ENCODE results near the gene ZBTB22. TPM values are rescaled to one million over a fixed set of nuclear protein-coding genes. Genes with fewer than 3 reads are reported as not detected.

ZBTB22 gene
- polyA plus RNA-seq, 1 donor from 2014 or later: 16.5 TPM

DNA sequence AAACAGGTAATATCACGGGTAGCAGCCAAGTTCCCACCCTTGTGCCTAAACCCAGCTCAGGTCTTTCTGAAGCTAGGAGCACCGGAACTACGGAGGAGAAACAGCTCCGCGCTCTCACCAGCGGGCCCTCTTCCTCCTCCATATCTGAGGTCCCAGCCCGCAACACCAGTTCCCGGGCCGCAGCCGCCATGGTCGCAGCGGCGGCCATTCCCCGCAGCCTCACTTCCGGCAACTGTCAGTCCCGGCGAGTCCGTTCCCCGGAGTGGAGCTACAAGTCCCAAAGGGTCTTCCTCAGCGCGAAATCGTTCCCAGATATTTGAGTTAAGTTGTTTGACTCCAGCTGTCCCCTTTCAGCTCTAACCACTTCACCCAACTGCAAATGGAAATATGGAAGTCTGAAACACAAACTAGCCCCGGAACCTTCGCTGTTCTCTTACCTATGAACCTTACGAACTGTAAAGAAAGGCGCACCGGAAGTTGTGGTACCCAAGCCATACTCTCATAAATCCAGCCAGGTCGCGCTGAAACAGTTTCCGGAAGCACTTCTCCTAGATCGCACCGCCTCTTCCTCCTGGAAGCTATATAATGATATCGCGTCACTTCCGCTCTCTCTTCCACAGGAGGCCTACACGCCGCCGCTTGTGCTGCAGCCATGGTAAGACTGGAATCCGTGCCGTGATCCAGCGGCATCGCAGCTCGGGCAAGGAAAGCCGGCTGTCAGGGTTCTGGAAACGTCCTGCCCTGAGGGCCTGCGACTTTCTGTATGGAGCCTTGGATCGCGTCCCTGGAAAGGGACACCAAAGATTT lies 45.9 kb downstream of the ZBTB22 start, which contains the start of the genes RPS18 and VPS52:
Gene RPS18, plus strand, starts transcription at position 608 of the 807 bp plus-strand sequence. Its CDS starts 45 bp downstream, at position 653.
Gene VPS52, minus strand, starts transcription at position 409 of the 807 bp plus-strand sequence. Its CDS starts 201 bp downstream, at position 208.
- Histone ChIP-seq H2AFZ (ENCODE audit: low read depth, low read length) (peak within 1 kb of the TSS; percentile 74), H4K20me1 (ENCODE audit: insufficient read depth) (no peaks in the 10 kb centered on the region), H3K4me2 (ENCODE audit: low read length) (peak within 1 kb of the TSS; percentile 97), H3K27ac (ENCODE audit: low read length) (peak within 1 kb of the TSS; percentile 97), H3K4me3 (ENCODE audit: low read length) (peak within 1 kb of the TSS; percentile 71), H3K9ac (ENCODE audit: low read length) (peak within 1 kb of the TSS; percentile 86), H3K9me3 (ENCODE audit: low read length) (no peaks in the 10 kb centered on the region), H3K27me3 (ENCODE audit: insufficient read depth, low read depth, low read length) (no peaks in the 10 kb centered on the region), H3K9me2 (ENCODE audit: insufficient read depth, low read length) (no peaks in the 10 kb centered on the region), H3K36me3 (ENCODE audit: insufficient read depth, low read length) (no peaks in the 10 kb centered on the region), H3F3A (ENCODE audit: insufficient read depth, low read length, poor library complexity, severe bottlenecking) (no peaks in the 10 kb centered on the region), H3K79me2 (replicated peaks; ENCODE audit: insufficient read depth, low read length) (peaks cover 19% of the 10 kb centered on the region)
- TF ChIP-seq SMC3 (conservative IDR thresholded peaks at IDR 0.05; ENCODE audit: poor library complexity) (peak; percentile 20), EZH2 (IDR thresholded peaks at IDR 0.05; ENCODE audit: borderline replicate concordance, insufficient read depth, low read length, poor library complexity, severe bottlenecking) (no peak), TAF1 (IDR thresholded peaks at IDR 0.05; ENCODE audit: low read depth) (peak; percentile 93), MXI1 (conservative IDR thresholded peaks at IDR 0.05; ENCODE audit: poor library complexity, severe bottlenecking) (peak; percentile 95), POLR2AphosphoS5 (IDR thresholded peaks at IDR 0.05) (peak; percentile 98), EP300 (conservative IDR thresholded peaks at IDR 0.05; ENCODE audit: poor library complexity, severe bottlenecking) (peak; percentile 46), RAD21 (conservative IDR thresholded peaks at IDR 0.05) (no peak)
- TF ChIP-seq, protein P1, sequence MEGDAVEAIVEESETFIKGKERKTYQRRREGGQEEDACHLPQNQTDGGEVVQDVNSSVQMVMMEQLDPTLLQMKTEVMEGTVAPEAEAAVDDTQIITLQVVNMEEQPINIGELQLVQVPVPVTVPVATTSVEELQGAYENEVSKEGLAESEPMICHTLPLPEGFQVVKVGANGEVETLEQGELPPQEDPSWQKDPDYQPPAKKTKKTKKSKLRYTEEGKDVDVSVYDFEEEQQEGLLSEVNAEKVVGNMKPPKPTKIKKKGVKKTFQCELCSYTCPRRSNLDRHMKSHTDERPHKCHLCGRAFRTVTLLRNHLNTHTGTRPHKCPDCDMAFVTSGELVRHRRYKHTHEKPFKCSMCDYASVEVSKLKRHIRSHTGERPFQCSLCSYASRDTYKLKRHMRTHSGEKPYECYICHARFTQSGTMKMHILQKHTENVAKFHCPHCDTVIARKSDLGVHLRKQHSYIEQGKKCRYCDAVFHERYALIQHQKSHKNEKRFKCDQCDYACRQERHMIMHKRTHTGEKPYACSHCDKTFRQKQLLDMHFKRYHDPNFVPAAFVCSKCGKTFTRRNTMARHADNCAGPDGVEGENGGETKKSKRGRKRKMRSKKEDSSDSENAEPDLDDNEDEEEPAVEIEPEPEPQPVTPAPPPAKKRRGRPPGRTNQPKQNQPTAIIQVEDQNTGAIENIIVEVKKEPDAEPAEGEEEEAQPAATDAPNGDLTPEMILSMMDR (IDR thresholded peaks at IDR 0.05; ENCODE audit: poor library complexity, severe bottlenecking): peak; percentile 27
- TF ChIP-seq, protein P2, sequence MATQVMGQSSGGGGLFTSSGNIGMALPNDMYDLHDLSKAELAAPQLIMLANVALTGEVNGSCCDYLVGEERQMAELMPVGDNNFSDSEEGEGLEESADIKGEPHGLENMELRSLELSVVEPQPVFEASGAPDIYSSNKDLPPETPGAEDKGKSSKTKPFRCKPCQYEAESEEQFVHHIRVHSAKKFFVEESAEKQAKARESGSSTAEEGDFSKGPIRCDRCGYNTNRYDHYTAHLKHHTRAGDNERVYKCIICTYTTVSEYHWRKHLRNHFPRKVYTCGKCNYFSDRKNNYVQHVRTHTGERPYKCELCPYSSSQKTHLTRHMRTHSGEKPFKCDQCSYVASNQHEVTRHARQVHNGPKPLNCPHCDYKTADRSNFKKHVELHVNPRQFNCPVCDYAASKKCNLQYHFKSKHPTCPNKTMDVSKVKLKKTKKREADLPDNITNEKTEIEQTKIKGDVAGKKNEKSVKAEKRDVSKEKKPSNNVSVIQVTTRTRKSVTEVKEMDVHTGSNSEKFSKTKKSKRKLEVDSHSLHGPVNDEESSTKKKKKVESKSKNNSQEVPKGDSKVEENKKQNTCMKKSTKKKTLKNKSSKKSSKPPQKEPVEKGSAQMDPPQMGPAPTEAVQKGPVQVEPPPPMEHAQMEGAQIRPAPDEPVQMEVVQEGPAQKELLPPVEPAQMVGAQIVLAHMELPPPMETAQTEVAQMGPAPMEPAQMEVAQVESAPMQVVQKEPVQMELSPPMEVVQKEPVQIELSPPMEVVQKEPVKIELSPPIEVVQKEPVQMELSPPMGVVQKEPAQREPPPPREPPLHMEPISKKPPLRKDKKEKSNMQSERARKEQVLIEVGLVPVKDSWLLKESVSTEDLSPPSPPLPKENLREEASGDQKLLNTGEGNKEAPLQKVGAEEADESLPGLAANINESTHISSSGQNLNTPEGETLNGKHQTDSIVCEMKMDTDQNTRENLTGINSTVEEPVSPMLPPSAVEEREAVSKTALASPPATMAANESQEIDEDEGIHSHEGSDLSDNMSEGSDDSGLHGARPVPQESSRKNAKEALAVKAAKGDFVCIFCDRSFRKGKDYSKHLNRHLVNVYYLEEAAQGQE (IDR thresholded peaks at IDR 0.05; ENCODE audit: borderline replicate concordance): peak; percentile 63

DNA sequence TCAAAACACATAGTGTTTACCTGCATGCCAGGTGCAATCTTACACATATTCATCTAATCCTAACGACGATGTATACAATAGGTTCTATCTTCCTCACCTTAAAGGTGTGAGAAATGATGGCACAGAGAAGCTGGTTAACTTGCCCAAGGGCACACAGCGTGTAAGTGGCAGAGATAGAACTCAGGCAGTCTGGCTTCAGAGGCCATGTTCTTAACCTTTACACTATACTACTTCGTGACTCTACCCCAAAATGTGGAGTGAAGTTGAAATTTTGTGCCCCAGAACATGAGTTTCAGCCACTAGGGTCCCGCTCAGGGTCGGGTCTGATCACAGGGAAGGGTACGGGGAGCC lies 46.5 kb downstream of the ZBTB22 start:
- H3F3A ChIP-seq (ENCODE audit: insufficient read depth, low read length, poor library complexity, severe bottlenecking): no peaks in the 10 kb centered on the region
- peak overlapping the region; percentile 74 for H2AFZ ChIP-seq (ENCODE audit: low read depth, low read length)
- H3K36me3 ChIP-seq (ENCODE audit: insufficient read depth, low read length): no peaks in the 10 kb centered on the region
- H3K9me2 ChIP-seq (ENCODE audit: insufficient read depth, low read length): no peaks in the 10 kb centered on the region
- H3K9ac ChIP-seq (ENCODE audit: low read length): peak overlapping the region; percentile 86
- H3K4me3 ChIP-seq (ENCODE audit: low read length): peak overlapping the region; percentile 71
- H3K4me2 ChIP-seq (ENCODE audit: low read length): peak overlapping the region; percentile 40
- TF ChIP-seq SMC3 (conservative IDR thresholded peaks at IDR 0.05; ENCODE audit: poor library complexity): no peak
- TF ChIP-seq MXI1 (conservative IDR thresholded peaks at IDR 0.05; ENCODE audit: poor library complexity, severe bottlenecking): no peak
- TF ChIP-seq TAF1 (IDR thresholded peaks at IDR 0.05; ENCODE audit: low read depth): no peak
- TF ChIP-seq, protein P2 (IDR thresholded peaks at IDR 0.05; ENCODE audit: borderline replicate concordance): no peak
- no peak for TF ChIP-seq RAD21 (conservative IDR thresholded peaks at IDR 0.05)
- TF ChIP-seq POLR2AphosphoS5 (IDR thresholded peaks at IDR 0.05): no peak
- TF ChIP-seq, protein P1 (IDR thresholded peaks at IDR 0.05; ENCODE audit: poor library complexity, severe bottlenecking): no peak
- TF ChIP-seq EZH2 (IDR thresholded peaks at IDR 0.05; ENCODE audit: borderline replicate concordance, insufficient read depth, low read length, poor library complexity, severe bottlenecking): no peak
- TF ChIP-seq EP300 (conservative IDR thresholded peaks at IDR 0.05; ENCODE audit: poor library complexity, severe bottlenecking): no peak
- H3K9me3 ChIP-seq (ENCODE audit: low read length): no peaks in the 10 kb centered on the region
- H4K20me1 ChIP-seq (ENCODE audit: insufficient read depth): no peaks in the 10 kb centered on the region
- peaks cover 19% of the 10 kb centered on the region for H3K79me2 ChIP-seq (replicated peaks; ENCODE audit: insufficient read depth, low read length)
- H3K27ac ChIP-seq (ENCODE audit: low read length): peak overlapping the region; percentile 97
- no peaks in the 10 kb centered on the region for H3K27me3 ChIP-seq (ENCODE audit: insufficient read depth, low read depth, low read length)
